AG04449 (cell line): ENCODE data around the gene JMJD8.
A peak's percentile ranks its signal among the peaks of the same experiment; 100 is the strongest.

Experiments
- CTCF ChIA-PET: fragments of 350-600 bp; formaldehyde crosslinking; extraction: SDS; loops from one replicate; lab custom pipeline; 2021; ENCODE audit warnings: antibody characterized with exemption; lab: Yijun Ruan, JAX
- POLR2A ChIA-PET: fragments of 400-600, 350-600 bp; formaldehyde crosslinking; extraction: SDS; loops from one replicate; lab custom pipeline; 2020; ENCODE audit warnings: antibody characterized with exemption, inconsistent platforms; lab: Yijun Ruan, JAX
- DNase-seq: peaks from one replicate; pipeline ENCODE4 v3.0.0-alpha.2; 2010; ENCODE audit warnings: low read depth, low spot score
- H3K4me3 ChIP-seq: 2 replicates; pipeline ENCODE4 v1.5.1; 2011; ENCODE audit warnings: low read depth, mild to moderate bottlenecking, control low read depth, low read length
- TF ChIP-seq, protein P1 (sequence below): IDR thresholded peaks from one replicate; pipeline ENCODE4 v1.5.1; 2011; ENCODE audit warnings: mild to moderate bottlenecking, moderate library complexity, low read length, control low read depth, inconsistent platforms; ENCODE audit not compliant: insufficient read depth; ENCODE audit errors: missing control alignments

Gene JMJD8

DNA sequence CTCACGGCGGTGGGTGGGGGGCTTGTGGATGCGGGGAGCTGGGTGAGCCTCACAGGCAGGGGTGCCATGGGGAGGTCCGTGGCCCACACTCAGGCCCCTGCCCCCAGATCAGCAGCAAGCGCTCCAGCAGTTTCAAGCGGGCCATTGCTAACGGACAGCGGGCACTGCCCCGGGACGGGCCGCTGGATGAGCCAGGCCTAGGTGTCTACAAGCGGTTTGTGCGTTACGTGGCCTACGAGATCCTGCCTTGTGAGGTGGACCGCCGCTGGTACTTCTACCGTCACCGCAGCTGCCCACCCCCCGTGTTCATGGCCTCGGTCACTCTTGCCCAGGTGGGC is 7.6 kb downstream of the JMJD8 start:
- no peak for DNase-seq
- ChIA-PET POLR2A (interaction anchor here (1.2 to 2.1 kb wide), 2 partner anchors 8 to 9 kb away, joined by 3 to 7 read pairs; partner anchors contain the start of genes JMJD8 and RHOT2), CTCF (interaction anchor here (1.4 to 2.5 kb wide), 3 partner anchors 9 to 12 kb away, joined by 3 to 10 read pairs (median 8); partner anchors contain the start of gene RHOT2)
- TF ChIP-seq, protein P1, sequence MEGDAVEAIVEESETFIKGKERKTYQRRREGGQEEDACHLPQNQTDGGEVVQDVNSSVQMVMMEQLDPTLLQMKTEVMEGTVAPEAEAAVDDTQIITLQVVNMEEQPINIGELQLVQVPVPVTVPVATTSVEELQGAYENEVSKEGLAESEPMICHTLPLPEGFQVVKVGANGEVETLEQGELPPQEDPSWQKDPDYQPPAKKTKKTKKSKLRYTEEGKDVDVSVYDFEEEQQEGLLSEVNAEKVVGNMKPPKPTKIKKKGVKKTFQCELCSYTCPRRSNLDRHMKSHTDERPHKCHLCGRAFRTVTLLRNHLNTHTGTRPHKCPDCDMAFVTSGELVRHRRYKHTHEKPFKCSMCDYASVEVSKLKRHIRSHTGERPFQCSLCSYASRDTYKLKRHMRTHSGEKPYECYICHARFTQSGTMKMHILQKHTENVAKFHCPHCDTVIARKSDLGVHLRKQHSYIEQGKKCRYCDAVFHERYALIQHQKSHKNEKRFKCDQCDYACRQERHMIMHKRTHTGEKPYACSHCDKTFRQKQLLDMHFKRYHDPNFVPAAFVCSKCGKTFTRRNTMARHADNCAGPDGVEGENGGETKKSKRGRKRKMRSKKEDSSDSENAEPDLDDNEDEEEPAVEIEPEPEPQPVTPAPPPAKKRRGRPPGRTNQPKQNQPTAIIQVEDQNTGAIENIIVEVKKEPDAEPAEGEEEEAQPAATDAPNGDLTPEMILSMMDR: no peak
- H3K4me3 ChIP-seq: no peak overlapping the region

DNA sequence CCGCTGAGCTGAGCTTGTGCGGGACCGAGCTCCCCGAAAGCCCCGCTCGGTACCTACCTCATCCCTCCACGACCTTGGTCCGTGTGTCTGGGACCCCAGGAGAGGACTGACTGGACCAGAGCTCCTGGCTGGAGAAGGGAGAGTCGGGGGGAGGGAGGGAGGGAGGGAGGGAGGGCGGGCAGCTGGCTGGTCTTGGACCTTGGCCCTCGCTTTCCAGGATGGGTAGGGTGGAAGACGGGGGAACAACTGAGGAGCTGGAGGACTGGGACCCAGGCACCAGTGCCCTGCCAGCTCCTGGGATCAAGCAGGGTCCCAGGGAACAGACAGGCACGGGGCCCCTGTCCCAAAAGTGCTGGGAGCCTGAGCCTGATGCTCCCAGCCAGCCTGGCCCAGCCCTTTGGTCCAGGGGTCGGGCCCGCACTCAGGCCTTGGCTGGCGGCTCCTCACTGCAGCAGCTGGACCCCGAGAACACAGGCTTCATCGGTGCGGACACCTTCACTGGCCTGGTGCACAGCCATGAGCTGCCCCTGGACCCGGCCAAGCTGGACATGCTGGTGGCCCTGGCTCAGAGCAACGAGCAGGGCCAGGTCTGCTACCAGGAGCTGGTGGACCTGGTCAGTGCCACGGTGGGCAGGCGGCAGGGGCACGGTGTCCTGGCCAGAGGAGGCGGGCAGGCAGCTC is 8.1 kb downstream of the JMJD8 start:
- POLR2A ChIA-PET: interaction anchor here (0.5 to 2.1 kb wide), 3 partner anchors 8 to 254 kb away, joined by 3 to 7 read pairs (median 3); partner anchors contain the start of genes JMJD8 and RHOT2
- TF ChIP-seq, protein P1: no peak
- H3K4me3 ChIP-seq: peak overlapping the region; percentile 45

DNA sequence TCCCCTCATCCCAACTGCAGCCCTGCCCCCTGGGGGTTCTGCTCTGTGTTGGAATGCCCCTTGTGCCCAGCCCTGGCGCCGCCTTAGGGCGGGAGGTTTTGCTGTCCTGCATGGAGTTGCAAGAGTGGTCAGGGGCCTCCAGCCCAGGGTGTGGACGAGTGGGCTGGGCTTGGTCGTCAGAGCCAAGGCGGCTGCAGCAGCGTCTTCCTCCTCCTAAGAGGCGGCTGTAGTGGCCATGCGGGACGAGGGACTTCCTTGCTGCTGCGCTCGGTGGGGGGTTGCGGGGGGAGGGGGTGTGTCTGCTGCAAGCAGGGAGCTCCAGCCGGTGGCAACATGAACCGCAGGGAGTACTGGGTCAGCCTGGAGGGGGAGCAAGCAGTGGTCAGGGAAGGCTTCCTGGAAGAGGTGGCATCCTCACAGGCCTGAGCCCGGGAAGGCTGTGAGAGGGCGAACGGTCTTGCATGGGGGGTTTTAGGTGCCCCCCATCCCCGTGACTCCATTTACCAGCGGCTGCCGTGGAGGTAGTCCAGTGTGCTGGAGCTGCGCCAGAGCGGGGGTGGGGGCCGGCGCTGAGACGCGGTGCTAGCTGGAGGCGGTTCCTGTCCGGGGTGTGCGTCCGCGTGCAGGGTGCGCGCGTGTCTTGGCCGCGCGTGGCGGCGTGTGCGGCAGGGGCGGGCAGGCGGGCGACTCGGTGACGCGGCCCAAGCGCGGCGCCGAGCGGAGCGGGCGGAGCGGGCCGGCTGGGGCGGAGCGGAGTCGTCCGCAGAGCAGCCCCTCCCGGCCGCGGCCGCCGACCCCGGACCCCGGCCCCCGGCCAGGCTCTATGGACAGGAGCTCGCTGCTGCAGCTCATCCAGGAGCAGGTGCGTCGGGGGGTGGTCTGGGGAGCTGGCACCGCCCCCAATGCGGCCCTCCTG is 8.9 kb downstream of the JMJD8 start, which contains the start of gene RHBDL1:
RHBDL1 (plus strand) TSS at position 704 of the 916 bp plus-strand sequence; CDS start at position 824, 120 bp downstream.
- ChIA-PET CTCF (interaction anchor here (1.1 to 2.5 kb wide), 3 partner anchors 7 to 11 kb away, joined by 5 to 10 read pairs (median 8); partner anchors contain the start of gene RHOT2), POLR2A (interaction anchor here (0.5 to 2.1 kb wide), 4 partner anchors 8 to 253 kb away, joined by 3 to 7 read pairs (median 3); partner anchors contain the start of genes JMJD8 and RHOT2)
- TF ChIP-seq, protein P1: no peak
- H3K4me3 ChIP-seq: peak within 1 kb of the TSS; percentile 45
- no peak for DNase-seq

More for the DNA sequence above, 8.1 kb downstream of the JMJD8 start:
- CTCF ChIA-PET: interaction anchor here (1.1 to 2.5 kb wide), 3 partner anchors 8 to 11 kb away, joined by 5 to 10 read pairs (median 8); partner anchors contain the start of gene RHOT2
- DNase-seq: no peak

DNA sequence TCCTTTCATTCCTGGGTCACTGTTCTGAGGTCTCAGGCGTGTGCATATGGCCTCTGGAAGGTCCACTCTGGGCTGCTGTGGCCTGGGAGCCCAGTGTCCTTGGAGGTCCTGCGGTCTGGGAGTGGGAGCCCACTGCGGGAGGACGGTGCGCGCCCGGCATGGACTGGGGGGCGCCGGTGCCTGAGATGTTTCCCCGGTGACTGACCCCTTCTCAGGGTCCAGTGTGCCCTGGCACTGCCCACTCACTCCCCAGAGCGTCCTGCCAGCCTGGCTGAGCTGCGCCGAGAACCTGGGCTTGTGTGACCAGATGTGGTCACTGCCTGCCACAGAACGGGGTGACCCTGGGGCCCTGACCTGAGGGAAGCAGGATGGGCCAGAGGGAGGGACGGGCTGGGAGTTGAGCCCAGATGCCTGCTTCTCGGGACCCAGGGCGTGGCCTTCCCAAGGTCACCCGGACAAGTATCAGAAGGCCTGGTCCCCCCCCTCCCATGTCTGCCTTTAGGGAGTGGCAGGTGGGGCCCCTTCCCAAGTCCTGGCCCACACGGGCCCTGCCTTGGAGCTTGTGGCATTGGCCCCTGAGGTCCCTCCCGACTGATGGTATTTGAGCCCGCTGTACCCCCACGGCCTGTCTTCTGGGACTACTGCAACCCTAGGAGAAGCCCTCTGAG is 9.8 kb downstream of the JMJD8 start:
- TF ChIP-seq, protein P1: no peak
- no peak for DNase-seq
- ChIA-PET POLR2A (interaction anchor here (2.1 kb wide), 1 partner anchor 10 kb away, joined by 7 read pairs; the partner anchor contains the start of gene JMJD8), CTCF (interaction anchor here (2.5 kb wide), 1 partner anchor 9 kb away, joined by 10 read pairs; no protein-coding TSS in a partner anchor)
- no peak overlapping the region for H3K4me3 ChIP-seq

DNA sequence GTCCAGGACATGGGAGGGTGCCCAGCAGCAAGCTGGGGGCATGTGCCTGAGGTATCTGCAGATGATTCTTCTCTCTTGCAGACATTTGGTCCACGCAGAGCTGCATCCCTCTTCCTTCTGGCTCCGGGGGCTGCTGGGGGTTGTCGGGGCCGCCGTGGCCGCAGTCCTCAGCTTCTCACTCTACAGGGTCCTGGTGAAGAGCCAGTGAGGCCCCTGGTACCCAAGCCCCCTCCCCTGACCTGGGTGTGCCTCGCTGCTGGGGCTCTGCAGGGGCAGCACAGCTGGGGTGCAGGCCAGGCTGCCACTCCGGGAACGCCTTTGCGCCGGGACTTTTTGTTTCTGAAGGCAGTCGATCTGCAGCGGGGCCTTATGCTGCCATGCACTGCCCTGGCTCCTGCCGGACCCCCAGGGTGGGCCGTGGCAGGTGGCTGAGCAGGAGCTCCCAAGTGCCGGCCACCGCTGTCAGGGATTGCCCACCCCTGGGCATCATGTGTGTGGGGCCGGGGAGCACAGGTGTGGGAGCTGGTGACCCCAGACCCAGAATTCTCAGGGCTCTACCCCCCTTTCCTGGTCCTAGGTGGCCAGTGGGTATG is 10.6 kb downstream of the JMJD8 start:
- no peak overlapping the region for H3K4me3 ChIP-seq
- POLR2A ChIA-PET: no interaction called here
- CTCF ChIA-PET: no interaction called here
- TF ChIP-seq, protein P1: no peak
- no peak for DNase-seq
